WTC11 (cell line): ENCODE measurements around the gene LPIN2. TPM values are rescaled to one million over a fixed set of nuclear protein-coding genes. Genes with fewer than 3 reads are reported as not detected.
A peak's percentile ranks its signal among the peaks of the same experiment; 100 is the strongest.

ENCODE experiments used
- ATAC-seq: fragments of 200-7000 bp; cut with Tn5 transposase; 2 replicates; pipeline ENCODE4 v1.10.0; 2021; ENCODE audit warnings: mild to moderate bottlenecking, moderate library complexity
- CTCF ChIA-PET: fragments of 300-600 bp; sonication (Branson Sonifier 250); formaldehyde crosslinking; loops from one replicate; lab custom pipeline; 2021; ENCODE audit warnings: antibody characterized with exemption; lab: Charles Lee
- POLR2A ChIA-PET: fragments of 350-600 bp; sonication (Branson Sonifier 250); formaldehyde crosslinking; loops from one replicate; lab custom pipeline; 2021; ENCODE audit warnings: antibody characterized with exemption; lab: Charles Lee
- DNase-seq: peaks from one replicate; pipeline ENCODE4 v3.0.0; 2021; ENCODE audit warnings: low spot score
- H3K27ac Mint-ChIP-seq: 2 replicates; pipeline ENCODE4 v1.8.0; 2021; ENCODE audit warnings: mixed read lengths
- H3K27me3 Mint-ChIP-seq: 2 replicates; pipeline ENCODE4 v1.8.0; 2021; ENCODE audit warnings: low read depth, mild to moderate bottlenecking, moderate library complexity, mixed read lengths
- H3K36me3 Mint-ChIP-seq: 2 replicates; pipeline ENCODE4 v1.8.0; 2021; ENCODE audit warnings: mixed read lengths
- H3K4me1 Mint-ChIP-seq: 2 replicates; pipeline ENCODE4 v1.8.0; 2022; ENCODE audit warnings: mixed read lengths
- H3K4me3 Mint-ChIP-seq: 2 replicates; pipeline ENCODE4 v1.8.0; 2021; ENCODE audit warnings: mild to moderate bottlenecking, moderate library complexity, mixed read lengths
- H3K9me3 Mint-ChIP-seq: 2 replicates; pipeline ENCODE4 v1.8.0; 2021; ENCODE audit warnings: mixed read lengths
- E2F1 ChIP-seq: sonication (generic); formaldehyde crosslinking; IDR thresholded peaks from 2 replicates; pipeline ENCODE4 v1.8.0; 2022; ENCODE audit warnings: mild to moderate bottlenecking, missing genetic modification reagents
- EMX1 ChIP-seq: fragments of 250-450 bp; sonication (Bioruptor Pico); IDR thresholded peaks from 2 replicates; pipeline ENCODE4 v1.8.0; 2021; ENCODE audit warnings: mild to moderate bottlenecking
- ESRRA ChIP-seq: sonication (generic); formaldehyde crosslinking; IDR thresholded peaks from 2 replicates; pipeline ENCODE4 v1.8.1; 2022; ENCODE audit warnings: mild to moderate bottlenecking, missing genetic modification reagents, borderline replicate concordance
- FOXP1 ChIP-seq: sonication (generic); formaldehyde crosslinking; IDR thresholded peaks from 2 replicates; pipeline ENCODE4 v1.8.0; 2022; ENCODE audit warnings: missing genetic modification reagents, mild to moderate bottlenecking, moderate library complexity, borderline replicate concordance
- FOXP4 ChIP-seq: sonication (generic); formaldehyde crosslinking; IDR thresholded peaks from 2 replicates; pipeline ENCODE4 v1.8.0; 2022; ENCODE audit warnings: mild to moderate bottlenecking, missing genetic modification reagents
- GRHL2 ChIP-seq: fragments of 250-450 bp; sonication (Bioruptor Pico); IDR thresholded peaks from 2 replicates; pipeline ENCODE4 v1.8.0; 2022; ENCODE audit warnings: mild to moderate bottlenecking, moderate library complexity; ENCODE audit not compliant: insufficient replicate concordance, severe bottlenecking
- HMGXB4 ChIP-seq: sonication (generic); formaldehyde crosslinking; IDR thresholded peaks from 2 replicates; pipeline ENCODE4 v1.8.1; 2023; ENCODE audit warnings: mild to moderate bottlenecking, moderate library complexity, missing genetic modification reagents
- KAT7 ChIP-seq: sonication (generic); formaldehyde crosslinking; IDR thresholded peaks from 2 replicates; pipeline ENCODE4 v1.8.1; 2023; ENCODE audit warnings: missing genetic modification reagents, mild to moderate bottlenecking, borderline replicate concordance
- NFATC4 ChIP-seq: fragments of 250-450 bp; sonication (Bioruptor Pico); IDR thresholded peaks from 2 replicates; pipeline ENCODE4 v1.9.0; 2021; ENCODE audit warnings: mild to moderate bottlenecking
- NR2C2 ChIP-seq: sonication (generic); formaldehyde crosslinking; IDR thresholded peaks from 2 replicates; pipeline ENCODE4 v1.8.0; 2022; ENCODE audit warnings: mild to moderate bottlenecking, missing genetic modification reagents
- NR3C1 ChIP-seq: sonication (generic); formaldehyde crosslinking; conservative IDR thresholded peaks from 2 replicates; pipeline ENCODE4 v1.8.1; 2023; ENCODE audit warnings: low read depth, mild to moderate bottlenecking, missing genetic modification reagents
- OVOL2 ChIP-seq: fragments of 250-450 bp; sonication (Bioruptor Pico); IDR thresholded peaks from 2 replicates; pipeline ENCODE4 v1.9.0; 2021; ENCODE audit warnings: mild to moderate bottlenecking, borderline replicate concordance
- PREB ChIP-seq: sonication (generic); formaldehyde crosslinking; IDR thresholded peaks from 2 replicates; pipeline ENCODE4 v1.8.1; 2022; ENCODE audit warnings: mild to moderate bottlenecking, missing genetic modification reagents, moderate library complexity, borderline replicate concordance
- TP53 ChIP-seq: sonication (generic); formaldehyde crosslinking; IDR thresholded peaks from 2 replicates; pipeline ENCODE4 v1.8.1; 2023; ENCODE audit warnings: mild to moderate bottlenecking, missing genetic modification reagents
- ZNF138 ChIP-seq: sonication (generic); formaldehyde crosslinking; conservative IDR thresholded peaks from 2 replicates; pipeline ENCODE4 v1.8.1; 2022; ENCODE audit warnings: mild to moderate bottlenecking, moderate library complexity, missing genetic modification reagents
- ZNF263 ChIP-seq: sonication (generic); formaldehyde crosslinking; IDR thresholded peaks from 2 replicates; pipeline ENCODE4 v1.8.1; 2022; ENCODE audit warnings: low read depth, mild to moderate bottlenecking, moderate library complexity, missing genetic modification reagents
- ZNF317 ChIP-seq: sonication (generic); formaldehyde crosslinking; IDR thresholded peaks from 2 replicates; pipeline ENCODE4 v1.8.1; 2023; ENCODE audit warnings: low read depth, mild to moderate bottlenecking, moderate library complexity, missing genetic modification reagents, borderline replicate concordance
- ZNF423 ChIP-seq: fragments of 250-450 bp; sonication (Bioruptor Pico); IDR thresholded peaks from 2 replicates; pipeline ENCODE4 v2.1.2; 2022; ENCODE audit warnings: mild to moderate bottlenecking, moderate library complexity
- total RNA-seq: library from RNA; stranded (reverse); gene quantifications from 3 replicates; pipeline ENCODE4 v1.2.3, GENCODE V29; 2021
- TF ChIP-seq, protein P1 (sequence below): sonication (generic); formaldehyde crosslinking; IDR thresholded peaks from 2 replicates; pipeline ENCODE4 v1.8.0; 2023; ENCODE audit warnings: missing genetic modification reagents, mild to moderate bottlenecking, borderline replicate concordance
- TF ChIP-seq, protein P2 (sequence below): sonication (generic); formaldehyde crosslinking; IDR thresholded peaks from 2 replicates; pipeline ENCODE4 v1.8.1; 2022; ENCODE audit warnings: low read depth, missing genetic modification reagents, borderline replicate concordance
- TF ChIP-seq, protein P3 (sequence below): fragments of 250-450 bp; sonication (Bioruptor Pico); IDR thresholded peaks from 2 replicates; pipeline ENCODE4 v1.9.0; 2021; ENCODE audit warnings: mild to moderate bottlenecking

The LPIN2 gene
- total RNA-seq, 1 experiment from 2014 or later: 11.8 TPM

DNA sequence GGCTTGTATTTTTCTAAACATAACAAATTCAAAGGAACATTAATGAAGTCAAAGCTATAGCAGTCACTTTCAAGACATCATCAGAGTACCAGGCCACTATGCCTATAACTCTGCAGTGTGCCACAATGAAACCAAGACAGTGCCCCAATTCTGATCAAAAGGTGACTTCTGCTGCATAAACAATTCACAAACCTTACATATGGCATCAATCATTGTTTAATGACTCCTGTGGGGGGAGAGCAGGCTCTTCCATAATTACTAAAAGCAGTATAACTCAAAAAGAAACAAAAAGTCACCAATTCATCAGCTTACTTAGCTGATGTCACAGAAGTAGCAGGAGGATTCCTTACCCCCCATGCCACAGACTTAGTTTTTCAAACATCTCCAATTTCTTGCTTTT lies 15.5 kb downstream of the LPIN2 start (continued):
- TF ChIP-seq, protein P1, sequence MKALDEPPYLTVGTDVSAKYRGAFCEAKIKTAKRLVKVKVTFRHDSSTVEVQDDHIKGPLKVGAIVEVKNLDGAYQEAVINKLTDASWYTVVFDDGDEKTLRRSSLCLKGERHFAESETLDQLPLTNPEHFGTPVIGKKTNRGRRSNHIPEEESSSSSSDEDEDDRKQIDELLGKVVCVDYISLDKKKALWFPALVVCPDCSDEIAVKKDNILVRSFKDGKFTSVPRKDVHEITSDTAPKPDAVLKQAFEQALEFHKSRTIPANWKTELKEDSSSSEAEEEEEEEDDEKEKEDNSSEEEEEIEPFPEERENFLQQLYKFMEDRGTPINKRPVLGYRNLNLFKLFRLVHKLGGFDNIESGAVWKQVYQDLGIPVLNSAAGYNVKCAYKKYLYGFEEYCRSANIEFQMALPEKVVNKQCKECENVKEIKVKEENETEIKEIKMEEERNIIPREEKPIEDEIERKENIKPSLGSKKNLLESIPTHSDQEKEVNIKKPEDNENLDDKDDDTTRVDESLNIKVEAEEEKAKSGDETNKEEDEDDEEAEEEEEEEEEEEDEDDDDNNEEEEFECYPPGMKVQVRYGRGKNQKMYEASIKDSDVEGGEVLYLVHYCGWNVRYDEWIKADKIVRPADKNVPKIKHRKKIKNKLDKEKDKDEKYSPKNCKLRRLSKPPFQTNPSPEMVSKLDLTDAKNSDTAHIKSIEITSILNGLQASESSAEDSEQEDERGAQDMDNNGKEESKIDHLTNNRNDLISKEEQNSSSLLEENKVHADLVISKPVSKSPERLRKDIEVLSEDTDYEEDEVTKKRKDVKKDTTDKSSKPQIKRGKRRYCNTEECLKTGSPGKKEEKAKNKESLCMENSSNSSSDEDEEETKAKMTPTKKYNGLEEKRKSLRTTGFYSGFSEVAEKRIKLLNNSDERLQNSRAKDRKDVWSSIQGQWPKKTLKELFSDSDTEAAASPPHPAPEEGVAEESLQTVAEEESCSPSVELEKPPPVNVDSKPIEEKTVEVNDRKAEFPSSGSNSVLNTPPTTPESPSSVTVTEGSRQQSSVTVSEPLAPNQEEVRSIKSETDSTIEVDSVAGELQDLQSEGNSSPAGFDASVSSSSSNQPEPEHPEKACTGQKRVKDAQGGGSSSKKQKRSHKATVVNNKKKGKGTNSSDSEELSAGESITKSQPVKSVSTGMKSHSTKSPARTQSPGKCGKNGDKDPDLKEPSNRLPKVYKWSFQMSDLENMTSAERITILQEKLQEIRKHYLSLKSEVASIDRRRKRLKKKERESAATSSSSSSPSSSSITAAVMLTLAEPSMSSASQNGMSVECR (CRISPR knock-in tag): no peak
- TF ChIP-seq OVOL2 (CRISPR knock-in tag): no peak
- no peak for TF ChIP-seq GRHL2
- no peak for TF ChIP-seq ESRRA (CRISPR knock-in tag)

GRCh38 chr18:2994603-2995432 lies 18.1 kb downstream of the LPIN2 start:
- peaks cover 25% of the 10 kb centered on the region for H3K4me1 Mint-ChIP-seq
- no peak overlapping the region for H3K27ac Mint-ChIP-seq
- no peaks in the 10 kb centered on the region for H3K27me3 Mint-ChIP-seq
- H3K9me3 Mint-ChIP-seq: peaks cover 6% of the 10 kb centered on the region
- peak; percentile 68 for ATAC-seq
- H3K36me3 Mint-ChIP-seq: peaks cover 8% of the 10 kb centered on the region
- POLR2A ChIA-PET: interaction anchor here (0.6 kb wide), 1 partner anchor 118 kb away, joined by 3 read pairs; no protein-coding TSS in a partner anchor
- peak; percentile 40 for DNase-seq
- CTCF ChIA-PET: interaction anchor here (0.7 to 2.4 kb wide), 12 partner anchors 9 to 251 kb away, joined by 3 to 16 read pairs (median 6); no protein-coding TSS in a partner anchor
- H3K4me3 Mint-ChIP-seq: no peak overlapping the region
- TF ChIP-seq FOXP4 (CRISPR knock-in tag): no peak
- no peak for TF ChIP-seq FOXP1 (CRISPR knock-in tag)
- no peak for TF ChIP-seq ZNF138 (CRISPR knock-in tag)
- no peak for TF ChIP-seq ZNF317 (CRISPR knock-in tag)
- TF ChIP-seq E2F1 (CRISPR knock-in tag): no peak
- TF ChIP-seq NR2C2 (CRISPR knock-in tag): no peak
- TF ChIP-seq EMX1 (CRISPR knock-in tag): no peak
- TF ChIP-seq TP53 (CRISPR knock-in tag): no peak
- no peak for TF ChIP-seq NFATC4 (CRISPR knock-in tag)
- TF ChIP-seq, protein P2, sequence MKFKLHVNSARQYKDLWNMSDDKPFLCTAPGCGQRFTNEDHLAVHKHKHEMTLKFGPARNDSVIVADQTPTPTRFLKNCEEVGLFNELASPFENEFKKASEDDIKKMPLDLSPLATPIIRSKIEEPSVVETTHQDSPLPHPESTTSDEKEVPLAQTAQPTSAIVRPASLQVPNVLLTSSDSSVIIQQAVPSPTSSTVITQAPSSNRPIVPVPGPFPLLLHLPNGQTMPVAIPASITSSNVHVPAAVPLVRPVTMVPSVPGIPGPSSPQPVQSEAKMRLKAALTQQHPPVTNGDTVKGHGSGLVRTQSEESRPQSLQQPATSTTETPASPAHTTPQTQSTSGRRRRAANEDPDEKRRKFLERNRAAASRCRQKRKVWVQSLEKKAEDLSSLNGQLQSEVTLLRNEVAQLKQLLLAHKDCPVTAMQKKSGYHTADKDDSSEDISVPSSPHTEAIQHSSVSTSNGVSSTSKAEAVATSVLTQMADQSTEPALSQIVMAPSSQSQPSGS (CRISPR knock-in tag): no peak
- no peak for TF ChIP-seq ZNF423 (CRISPR knock-in tag)
- TF ChIP-seq HMGXB4 (CRISPR knock-in tag): no peak
- TF ChIP-seq ZNF263: no peak
- TF ChIP-seq NR3C1: no peak
- TF ChIP-seq PREB (CRISPR knock-in tag): no peak
- TF ChIP-seq, protein P3, sequence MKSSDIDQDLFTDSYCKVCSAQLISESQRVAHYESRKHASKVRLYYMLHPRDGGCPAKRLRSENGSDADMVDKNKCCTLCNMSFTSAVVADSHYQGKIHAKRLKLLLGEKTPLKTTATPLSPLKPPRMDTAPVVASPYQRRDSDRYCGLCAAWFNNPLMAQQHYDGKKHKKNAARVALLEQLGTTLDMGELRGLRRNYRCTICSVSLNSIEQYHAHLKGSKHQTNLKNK (CRISPR knock-in tag): no peak
- no peak for TF ChIP-seq KAT7
